Progenitor cell of endocrine pancreas (in vitro differentiated cells): ENCODE results near the gene PYDC2. TPM values are rescaled to one million over a fixed set of nuclear protein-coding genes. Genes with fewer than 3 reads are reported as not detected.

ENCODE experiments used
- DNase-seq: peaks from one replicate; pipeline ENCODE4 v3.0.0; 2021; ENCODE audit warnings: low spot score; ENCODE audit not compliant: unreplicated experiment
- H3K27ac Mint-ChIP-seq: 2 replicates; pipeline ENCODE4 v1.8.0; 2021; ENCODE audit warnings: mild to moderate bottlenecking, moderate library complexity, mixed read lengths
- H3K27me3 Mint-ChIP-seq: 2 replicates; pipeline ENCODE4 v1.8.0; 2021; ENCODE audit warnings: mixed read lengths
- H3K36me3 Mint-ChIP-seq: 2 replicates; pipeline ENCODE4 v1.8.0; 2022; ENCODE audit warnings: mixed read lengths; ENCODE audit not compliant: insufficient read depth
- H3K4me1 Mint-ChIP-seq: 2 replicates; pipeline ENCODE4 v1.8.0; 2021; ENCODE audit warnings: low read depth, mixed read lengths
- H3K4me3 Mint-ChIP-seq: 2 replicates; pipeline ENCODE4 v1.8.0; 2021; ENCODE audit warnings: low read depth, mild to moderate bottlenecking, moderate library complexity, mixed read lengths
- H3K9me3 Mint-ChIP-seq: 2 replicates; pipeline ENCODE4 v1.8.0; 2021; ENCODE audit warnings: low read depth, mixed read lengths
- CTCF ChIP-seq: fragments of 200-600 bp; sonication (generic); IDR thresholded peaks from one replicate; pipeline ENCODE4 v1.5.0; 2021; ENCODE audit warnings: antibody characterized with exemption, mild to moderate bottlenecking; ENCODE audit not compliant: unreplicated experiment
- total RNA-seq: library from RNA; stranded (reverse); gene quantifications from 2 replicates; pipeline ENCODE4 v1.2.1, GENCODE V29; 2021

The PYDC2 gene
- total RNA-seq, 1 donor from 2014 or later, result not detected

DNA sequence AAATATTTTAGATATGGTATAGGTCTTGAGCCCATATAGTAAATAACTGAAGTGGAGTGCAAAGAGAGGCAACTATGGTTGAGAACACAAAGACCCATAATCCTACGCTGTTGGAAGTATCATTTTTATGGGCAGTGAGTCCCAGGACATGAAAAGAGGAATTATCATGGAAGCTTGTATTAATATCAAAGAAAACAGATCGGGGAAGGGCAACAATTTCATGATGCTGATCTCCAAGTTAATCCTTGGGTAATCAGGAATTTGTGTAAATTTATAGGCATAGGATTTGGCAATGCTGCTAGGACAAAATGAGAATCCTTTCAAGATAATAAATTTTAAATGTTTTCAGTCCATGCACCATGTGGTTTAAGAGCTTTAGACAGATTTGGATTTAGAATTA is 40.2 kb upstream of the PYDC2 start:
- Mint-ChIP-seq H3K36me3 (no peaks in the 10 kb centered on the region), H3K4me1 (peaks cover 3% of the 10 kb centered on the region), H3K27ac (no peak overlapping the region), H3K4me3 (no peak overlapping the region), H3K9me3 (no peaks in the 10 kb centered on the region), H3K27me3 (peaks cover 4% of the 10 kb centered on the region)
- TF ChIP-seq CTCF, result no peak
- no peak for DNase-seq

GRCh38 chr3:191424881-191425280 is 36.1 kb upstream of the PYDC2 start:
- H3K4me1 Mint-ChIP-seq, result peaks cover 1% of the 10 kb centered on the region
- no peak overlapping the region for H3K4me3 Mint-ChIP-seq
- no peak for TF ChIP-seq CTCF
- no peaks in the 10 kb centered on the region for H3K36me3 Mint-ChIP-seq
- peaks cover 4% of the 10 kb centered on the region for H3K27me3 Mint-ChIP-seq
- no peak overlapping the region for H3K27ac Mint-ChIP-seq
- DNase-seq, result no peak
- no peaks in the 10 kb centered on the region for H3K9me3 Mint-ChIP-seq

GRCh38 chr3:191425322-191425734 is 35.6 kb upstream of the PYDC2 start:
- Mint-ChIP-seq H3K27me3 (peaks cover 4% of the 10 kb centered on the region), H3K36me3 (no peaks in the 10 kb centered on the region), H3K4me3 (no peak overlapping the region), H3K4me1 (peaks cover 3% of the 10 kb centered on the region), H3K27ac (no peak overlapping the region), H3K9me3 (no peaks in the 10 kb centered on the region)
- DNase-seq, result no peak
- no peak for TF ChIP-seq CTCF

DNA sequence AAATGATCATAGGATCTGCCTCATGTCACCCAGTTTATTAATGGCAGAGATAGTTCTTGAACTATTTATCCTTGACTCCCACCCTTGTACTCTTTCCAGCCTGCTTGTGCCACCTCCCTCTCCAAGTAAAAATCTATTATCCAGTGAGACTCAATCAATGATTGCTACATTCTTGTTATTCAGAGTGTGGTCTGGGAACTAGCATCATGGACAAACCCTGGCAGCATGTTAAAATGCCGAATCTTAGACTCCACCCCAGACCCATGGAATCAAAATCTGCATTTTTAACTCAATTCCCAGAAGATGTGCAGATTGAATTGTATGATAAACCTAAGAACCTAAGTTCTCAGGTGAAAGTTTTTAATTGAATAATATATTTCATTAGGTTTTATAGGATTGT is 34.7 kb upstream of the PYDC2 start:
- H3K4me3 Mint-ChIP-seq, result no peak overlapping the region
- H3K9me3 Mint-ChIP-seq, result no peaks in the 10 kb centered on the region
- H3K4me1 Mint-ChIP-seq, result peaks cover 8% of the 10 kb centered on the region
- DNase-seq, result no peak
- H3K27me3 Mint-ChIP-seq, result peaks cover 4% of the 10 kb centered on the region
- no peak overlapping the region for H3K27ac Mint-ChIP-seq
- TF ChIP-seq CTCF, result no peak
- H3K36me3 Mint-ChIP-seq, result peaks cover under 1% of the 10 kb centered on the region

DNA sequence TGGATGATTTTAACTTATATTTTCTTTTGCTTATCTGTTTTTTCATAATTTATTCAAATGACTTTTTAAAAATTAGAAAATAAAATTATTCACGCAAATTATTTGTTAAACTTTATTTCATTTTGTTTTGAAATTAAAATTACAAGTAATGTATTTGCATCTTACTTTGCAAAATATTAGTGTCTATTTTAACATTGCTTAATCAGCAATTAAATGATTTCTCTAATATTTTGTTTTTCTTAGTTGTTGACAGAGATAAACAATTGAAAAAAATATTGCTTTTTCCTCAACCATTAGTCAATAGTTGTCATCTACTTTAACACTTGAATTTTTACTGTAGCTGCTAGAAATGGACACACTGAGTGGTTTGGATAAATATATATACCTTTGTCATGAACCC is 32.8 kb upstream of the PYDC2 start:
- H3K27me3 Mint-ChIP-seq, result no peaks in the 10 kb centered on the region
- DNase-seq, result no peak
- no peak for TF ChIP-seq CTCF

More for the DNA sequence above, 32.8 kb upstream of the PYDC2 start:
- no peak overlapping the region for H3K27ac Mint-ChIP-seq
- H3K4me1 Mint-ChIP-seq, result peaks cover 10% of the 10 kb centered on the region
- peaks cover 2% of the 10 kb centered on the region for H3K36me3 Mint-ChIP-seq
- H3K9me3 Mint-ChIP-seq, result no peaks in the 10 kb centered on the region
- no peak overlapping the region for H3K4me3 Mint-ChIP-seq
